HG03135 (cell line): ENCODE data around the gene ABCC9.
"Not testable (repeated sequence)": the region's sequence is repeated elsewhere in the genome, so short reads cannot be mapped to it uniquely, and the experiment has no call there.

Experiments
- ATAC-seq: cut with Tn5 transposase; IDR thresholded peaks from one replicate; pipeline ENCODE4 v1.9.1; 2021; ENCODE audit warnings: mild to moderate bottlenecking, moderate library complexity; ENCODE audit not compliant: unreplicated experiment

The ABCC9 gene

DNA sequence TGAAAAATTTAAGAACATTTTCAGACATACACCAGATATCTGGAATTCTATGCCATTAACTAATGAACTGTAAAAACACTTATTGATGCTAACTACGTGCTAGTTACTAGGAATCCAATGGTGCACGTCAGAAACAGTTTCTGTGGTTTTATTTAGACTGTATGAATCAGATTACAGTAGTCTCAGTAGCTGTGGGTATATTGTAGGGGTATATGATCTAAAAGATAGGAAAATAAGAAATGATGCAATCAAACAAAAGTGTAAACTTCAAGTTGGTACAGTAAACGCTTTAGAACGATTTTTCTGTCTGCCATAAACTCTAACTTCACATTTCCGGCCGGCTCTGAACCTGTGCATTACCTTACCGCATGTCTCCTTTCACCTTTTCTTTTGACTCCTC, 2.3 kb downstream of the ABCC9 start:
- no peak for ATAC-seq

DNA sequence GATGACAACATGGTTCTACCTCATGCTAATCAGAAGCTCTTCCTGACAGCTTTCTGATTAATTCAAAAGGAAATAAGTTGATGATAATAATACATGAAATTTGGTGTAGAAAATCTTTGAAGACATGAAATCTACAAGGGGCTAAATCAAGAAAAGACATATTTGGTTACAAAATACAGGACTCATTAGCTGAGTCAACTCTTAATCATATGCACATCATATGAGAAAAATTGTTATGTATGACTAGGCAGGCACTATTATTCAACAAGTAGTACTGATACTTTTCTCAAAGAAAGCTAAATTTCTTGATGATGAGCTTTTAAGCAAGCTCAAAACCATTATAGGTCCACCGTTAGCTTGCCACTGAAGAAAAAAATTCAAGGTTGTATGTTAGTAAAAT, 7.1 kb downstream of the ABCC9 start:
- no peak for ATAC-seq

DNA sequence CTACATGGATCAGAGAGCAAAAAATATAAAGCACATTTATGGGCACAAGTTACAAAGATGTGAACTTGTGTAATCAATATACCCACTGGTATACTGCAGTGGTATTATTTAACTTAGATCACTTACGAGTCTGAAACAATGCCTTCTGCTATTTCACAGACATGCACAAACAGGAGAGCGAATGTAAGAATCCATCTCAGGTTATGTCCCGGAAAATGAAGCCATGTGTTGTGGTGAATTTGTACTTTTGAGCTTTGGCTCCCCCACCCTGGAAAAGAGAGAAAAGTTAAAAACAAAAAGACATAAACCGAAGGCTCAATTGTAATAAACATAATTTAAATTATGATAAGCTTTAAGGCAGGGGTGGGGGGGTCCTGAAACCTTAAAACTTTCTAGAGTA, 7.6 kb downstream of the ABCC9 start:
- ATAC-seq, result no peak

DNA sequence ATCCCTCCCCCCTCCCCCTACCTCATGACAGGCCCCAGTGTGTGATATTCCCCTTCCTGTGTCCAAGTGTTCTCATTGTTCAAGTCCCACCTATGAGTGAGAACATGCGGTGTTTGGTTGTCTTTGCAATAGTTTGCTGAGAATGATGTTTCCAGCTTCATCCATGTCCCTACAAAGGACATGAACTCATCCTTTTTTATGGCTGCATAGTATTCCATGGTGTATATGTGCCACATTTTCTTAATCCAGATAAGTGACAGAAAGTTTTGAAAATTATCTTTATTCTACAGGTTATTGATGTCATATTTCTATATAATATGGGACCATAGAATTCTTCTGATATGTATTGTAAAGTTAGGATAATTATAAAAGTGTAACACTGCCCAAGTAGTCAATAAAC, 11.3 kb downstream of the ABCC9 start:
- not testable (repeated sequence) for ATAC-seq

DNA sequence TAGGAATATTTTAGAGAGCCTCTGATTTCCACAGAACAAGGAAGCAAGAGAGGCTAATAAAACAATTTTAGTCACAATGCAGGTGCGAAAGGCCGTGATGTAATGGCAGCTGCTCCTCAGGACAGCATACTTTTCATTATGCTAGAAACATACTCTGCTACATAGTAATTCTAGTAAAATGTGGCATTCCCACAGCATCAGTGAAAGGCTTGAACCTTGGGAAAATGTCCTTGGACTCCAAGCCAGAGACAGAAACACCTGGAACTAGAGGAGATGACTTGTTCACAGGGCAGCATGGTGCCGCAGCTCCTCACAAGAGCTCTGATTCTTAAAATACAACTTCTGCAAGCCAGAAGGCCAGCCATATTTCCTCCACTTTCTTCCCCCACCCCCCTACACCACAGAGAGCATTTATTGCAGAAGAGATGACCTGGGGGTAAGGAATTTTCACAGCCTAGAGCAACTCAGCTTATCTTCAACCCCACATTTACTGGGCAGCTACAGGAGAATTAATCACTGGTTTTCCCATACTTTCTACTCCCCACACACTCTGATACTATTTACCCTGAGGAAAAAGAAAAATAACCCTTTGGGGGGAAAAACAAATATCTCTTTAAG, 15.8 kb downstream of the ABCC9 start:
- ATAC-seq, result no peak

DNA sequence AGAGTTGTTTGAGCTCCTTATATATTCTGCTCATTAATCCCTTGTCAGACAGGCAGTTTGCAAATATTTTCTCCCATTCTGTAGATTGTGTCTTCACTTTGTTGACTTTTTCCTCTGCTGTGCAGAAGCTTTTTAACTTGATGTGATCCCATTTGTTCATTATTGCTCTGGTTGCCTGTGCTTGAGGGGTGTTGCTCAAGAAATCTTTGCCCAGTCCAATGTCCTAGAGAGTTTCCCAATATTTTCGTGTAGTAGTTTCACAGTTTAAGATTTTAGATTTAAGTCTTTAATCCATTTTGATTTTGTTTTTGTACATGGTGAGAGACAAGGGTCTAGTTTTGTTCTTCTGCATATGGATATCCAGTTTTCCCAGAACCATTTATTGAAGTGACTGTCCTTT, 19.8 kb downstream of the ABCC9 start:
- ATAC-seq, result no peak

DNA sequence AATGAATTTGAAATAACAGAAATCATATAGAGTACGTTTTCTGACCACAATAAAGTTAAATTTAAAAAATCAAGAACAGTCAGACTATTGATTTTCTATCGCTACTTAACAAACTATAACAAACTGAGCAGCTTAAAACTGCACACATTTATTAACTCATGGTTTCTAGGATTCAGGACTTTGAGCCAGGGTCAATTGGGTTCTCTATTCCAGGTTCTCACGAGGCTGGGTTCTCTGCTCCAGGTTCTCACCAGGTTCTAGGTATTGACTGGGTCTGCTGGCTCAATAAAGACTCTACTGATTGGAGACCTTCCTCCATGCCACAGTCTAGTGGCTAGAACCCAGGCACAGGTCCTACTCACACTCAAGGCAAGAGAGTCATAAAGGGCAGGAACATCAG, 22.8 kb downstream of the ABCC9 start:
- ATAC-seq, result no peak

DNA sequence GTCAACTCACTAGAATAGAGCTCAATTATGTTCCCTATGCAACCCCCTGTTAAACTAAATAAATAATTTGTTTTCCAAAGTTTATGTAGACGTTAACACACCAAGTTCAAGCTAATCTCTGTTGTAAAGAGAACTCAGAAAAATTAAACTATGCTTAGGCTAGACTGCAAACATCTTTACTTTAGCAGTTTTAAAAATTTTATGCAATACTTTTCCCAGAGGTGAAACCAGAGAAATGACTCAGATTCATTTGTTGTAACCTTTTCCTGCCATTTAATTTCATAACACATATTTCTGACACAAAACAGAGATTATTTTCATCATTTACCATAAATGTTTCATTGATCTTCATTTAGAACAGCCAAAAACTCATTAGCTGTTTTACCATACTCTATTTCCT, 27.4 kb downstream of the ABCC9 start:
- ATAC-seq, result no peak

DNA sequence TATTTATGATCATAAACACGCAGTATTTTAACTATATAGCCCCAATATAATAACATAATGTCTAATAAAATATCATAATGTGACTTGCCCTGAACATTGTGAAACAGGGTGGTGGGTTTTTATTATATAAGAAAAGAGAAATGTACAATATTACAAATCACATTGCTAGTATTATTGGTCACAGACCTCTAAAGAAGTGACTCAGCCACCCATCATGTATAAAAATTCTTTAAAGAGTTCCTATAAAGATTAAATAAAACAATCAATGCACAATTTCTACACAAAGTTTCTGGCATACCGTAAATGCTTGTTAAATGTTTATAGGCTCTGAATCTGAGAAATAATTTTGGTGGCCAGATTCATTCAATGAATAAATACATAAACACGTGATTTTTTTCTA, 28.9 kb downstream of the ABCC9 start:
- ATAC-seq, result no peak

DNA sequence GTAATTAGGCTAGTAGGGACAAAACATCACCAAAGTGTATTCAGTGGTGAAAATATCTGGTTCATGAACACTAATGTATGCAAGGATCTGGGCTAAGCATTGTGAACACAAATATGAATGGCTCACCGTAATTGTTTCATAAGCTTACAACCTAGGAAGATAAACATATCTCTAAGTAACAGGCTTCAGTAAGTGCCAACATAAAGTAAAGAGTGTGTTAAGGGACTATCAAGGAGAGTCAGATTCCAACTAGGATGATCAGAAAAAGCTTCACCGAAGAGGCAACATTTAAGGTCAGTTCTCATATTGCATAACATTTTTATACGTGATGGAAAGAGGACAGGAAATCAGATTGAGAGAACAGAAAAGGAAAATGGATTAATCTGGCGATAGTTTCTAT, 29.4 kb downstream of the ABCC9 start:
- no peak for ATAC-seq

DNA sequence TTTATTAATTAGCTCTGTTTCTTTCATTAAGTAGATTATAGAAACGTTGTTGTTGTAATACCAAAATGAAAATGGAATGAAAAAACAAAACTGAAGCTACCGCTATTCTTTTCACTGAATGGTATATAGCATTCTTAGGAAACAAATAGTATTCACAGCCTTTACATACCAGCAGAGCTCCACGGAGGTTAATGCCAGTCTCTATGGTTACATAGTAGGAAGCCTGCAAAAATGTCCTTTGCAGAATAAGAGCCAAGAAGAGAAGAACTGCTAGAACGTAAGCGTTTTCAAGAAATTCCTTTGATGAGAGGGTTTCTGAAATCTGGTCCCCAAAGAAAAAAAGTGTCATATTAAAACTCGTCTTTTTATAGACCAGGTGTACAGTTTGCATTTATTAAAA, 30.6 kb downstream of the ABCC9 start:
- no peak for ATAC-seq

DNA sequence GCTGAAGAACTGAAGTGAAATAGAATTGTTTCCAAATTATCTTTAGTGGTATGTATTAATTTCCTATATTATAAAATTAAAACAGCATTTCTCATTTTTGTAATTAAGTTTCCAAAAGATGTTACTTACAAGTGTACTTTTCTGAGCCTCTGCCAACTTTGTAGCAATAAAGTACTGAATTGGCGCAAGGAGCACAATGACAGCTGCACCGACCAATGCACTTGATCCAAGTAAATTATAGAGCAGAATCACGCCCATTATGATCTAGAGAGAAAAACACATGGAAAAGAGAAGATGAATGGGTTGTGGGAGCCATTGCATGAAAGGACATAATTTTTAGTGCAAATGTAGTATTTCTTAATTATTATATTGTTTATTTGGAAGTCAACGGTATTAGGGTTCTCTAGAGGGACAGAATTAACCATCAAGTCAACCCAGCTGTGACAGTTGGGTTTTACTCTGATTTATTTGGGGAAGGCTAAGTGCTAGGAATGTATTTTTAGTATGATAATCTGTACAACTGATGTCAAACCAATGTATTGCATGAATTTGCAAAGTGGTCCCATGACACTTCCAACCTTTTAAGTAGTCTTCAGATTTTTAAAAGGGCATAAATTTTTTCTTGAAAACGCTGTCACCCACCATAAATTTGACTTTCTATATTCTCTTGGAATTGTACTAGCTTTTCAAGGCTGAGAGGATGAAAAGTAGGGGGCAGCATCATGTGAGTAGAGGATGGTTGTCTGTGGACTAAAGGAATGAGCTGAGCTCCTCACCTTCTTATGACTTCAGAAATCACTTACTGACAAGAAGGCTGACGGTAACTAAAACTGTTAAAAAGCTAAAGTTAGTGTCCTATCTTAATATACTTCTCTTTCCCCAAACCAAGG, 33.0 kb downstream of the ABCC9 start:
- ATAC-seq, result no peak

DNA sequence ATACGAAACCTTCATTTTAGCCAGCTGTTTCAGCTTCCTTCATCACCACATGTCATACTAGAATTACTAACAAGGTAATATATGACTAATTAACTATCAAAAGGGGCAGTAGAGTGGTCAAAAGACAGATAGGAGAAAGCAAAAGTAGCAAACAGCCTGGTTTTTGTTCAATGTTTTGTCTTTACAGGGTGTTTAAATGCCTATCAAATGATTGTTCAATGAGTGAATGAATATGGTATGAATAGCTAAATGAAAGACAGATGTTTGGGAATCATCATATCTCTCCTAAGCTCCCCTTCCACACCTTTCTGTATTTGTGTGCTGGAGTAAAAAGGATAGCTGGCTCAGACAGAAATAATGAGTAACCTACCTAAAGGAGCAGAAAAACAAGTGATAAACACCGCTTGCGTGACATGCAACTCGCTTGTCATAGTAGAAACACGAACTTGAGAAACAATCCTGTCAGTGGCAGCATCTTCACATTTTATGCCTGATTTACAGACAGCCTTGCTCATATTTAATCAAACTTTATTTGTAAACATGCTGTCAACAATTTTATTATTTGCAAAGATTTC, 34.2 kb downstream of the ABCC9 start:
- peak; percentile 94 for ATAC-seq

DNA sequence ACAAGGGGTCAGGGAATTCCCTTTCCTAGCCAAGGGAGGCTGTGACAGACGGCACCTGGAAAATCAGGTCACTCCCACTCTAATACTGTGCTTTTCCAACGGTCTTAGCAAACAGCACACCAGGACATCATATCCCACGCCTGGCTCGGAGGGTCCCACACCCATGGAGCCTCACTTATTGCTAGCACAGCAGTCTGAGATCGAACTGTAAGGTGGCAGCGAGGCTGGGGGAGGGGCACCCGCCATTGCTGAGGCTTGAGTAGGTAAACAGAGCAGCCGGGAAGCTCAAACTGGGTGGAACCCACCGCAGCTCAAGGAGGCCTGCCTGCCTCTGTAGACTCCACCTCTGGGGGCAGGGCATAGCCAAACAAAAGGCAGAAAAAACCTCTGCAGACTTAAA, 41.7 kb downstream of the ABCC9 start:
- not testable (repeated sequence) for ATAC-seq

DNA sequence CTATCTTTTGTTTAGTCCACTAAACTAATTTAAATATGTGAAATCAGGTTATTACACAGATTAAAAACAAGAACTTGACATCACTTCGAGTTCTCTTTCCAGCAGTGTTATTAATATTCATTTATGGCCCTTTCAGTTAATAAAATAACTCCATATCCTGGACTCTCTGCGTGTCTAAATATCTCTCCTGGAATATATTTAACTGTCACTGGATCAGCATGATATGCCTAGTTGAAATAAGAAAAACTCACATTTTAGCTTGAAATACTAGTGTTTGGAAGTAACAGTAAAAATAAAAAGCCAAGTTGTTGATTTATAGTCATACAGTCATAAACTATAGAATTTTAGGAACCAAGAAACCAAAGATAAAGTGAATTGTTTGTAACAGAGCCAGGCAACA, 45.6 kb downstream of the ABCC9 start:
- ATAC-seq, result no peak

DNA sequence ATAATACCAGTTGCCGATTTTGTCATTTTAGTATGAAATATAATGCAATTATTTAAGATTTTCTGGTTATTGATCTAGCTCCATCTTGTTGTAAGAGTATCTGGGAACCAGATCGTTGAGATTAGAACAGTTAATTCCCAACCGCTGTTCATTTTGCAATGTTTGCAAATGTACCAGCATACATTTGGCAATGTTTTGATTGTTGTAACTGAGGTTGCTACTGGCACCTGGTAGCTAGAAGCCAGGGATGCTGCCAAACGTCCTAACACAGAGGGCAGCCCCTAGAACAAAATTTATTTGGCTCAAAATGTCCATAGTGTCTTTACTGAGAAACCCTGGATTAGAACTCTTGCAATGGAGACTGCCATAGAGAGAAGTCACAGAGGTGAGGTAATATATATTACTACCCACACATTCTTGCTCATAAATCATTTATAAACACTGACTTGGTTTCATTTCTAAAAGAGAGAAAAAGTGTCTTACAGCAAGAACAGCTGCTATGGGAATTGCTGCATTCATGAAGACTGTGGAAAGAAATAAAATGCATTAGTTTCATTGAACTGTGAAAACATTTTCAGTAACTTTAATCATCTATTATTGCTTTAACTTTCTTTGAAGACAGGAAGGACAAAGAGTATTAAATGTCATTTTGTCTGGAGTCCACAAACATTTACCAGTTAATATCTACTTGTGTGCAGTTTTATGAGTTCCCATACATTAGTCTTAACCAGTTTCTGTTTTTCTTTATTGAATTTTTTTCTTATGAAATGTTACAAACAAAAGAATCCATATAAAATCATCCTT, 46.2 kb downstream of the ABCC9 start:
- no peak for ATAC-seq

DNA sequence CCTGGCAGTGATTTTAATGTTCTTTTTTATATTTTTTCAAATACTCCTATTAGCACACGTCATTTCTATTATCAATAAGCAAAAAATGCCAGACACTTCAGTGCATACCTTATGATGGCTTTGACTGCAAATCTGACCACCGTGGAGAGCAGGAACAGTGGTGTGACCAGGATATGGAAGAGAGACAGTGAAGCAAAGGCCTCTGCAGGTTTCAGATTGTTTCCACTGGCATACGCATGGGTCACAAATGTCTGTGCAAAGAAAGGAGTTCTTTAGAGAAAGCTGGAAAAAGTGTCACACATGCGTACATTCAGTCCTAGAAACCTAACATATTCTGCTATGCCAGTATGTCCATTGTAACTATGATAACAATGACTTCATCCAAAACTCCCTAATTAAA, 47.3 kb downstream of the ABCC9 start:
- ATAC-seq, result no peak

DNA sequence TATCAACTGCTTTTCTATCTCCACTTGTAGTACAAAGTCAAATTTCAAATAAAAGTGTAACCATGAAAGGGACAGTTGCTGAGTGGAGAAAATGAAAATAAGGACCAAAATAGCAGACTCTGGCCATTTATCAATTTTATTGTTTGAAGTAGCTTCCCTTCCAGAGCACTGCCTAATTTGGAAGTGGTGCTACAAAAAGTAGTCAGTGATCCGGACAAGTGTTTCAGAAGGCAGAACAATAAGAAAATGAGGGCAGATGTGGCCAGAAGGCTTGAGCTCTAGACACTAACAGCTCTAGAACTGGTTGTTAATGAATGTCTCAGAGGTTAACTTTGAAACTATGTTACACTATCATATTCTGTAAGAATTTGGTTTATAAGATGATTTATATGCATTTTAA, 48.9 kb downstream of the ABCC9 start:
- ATAC-seq, result no peak

DNA sequence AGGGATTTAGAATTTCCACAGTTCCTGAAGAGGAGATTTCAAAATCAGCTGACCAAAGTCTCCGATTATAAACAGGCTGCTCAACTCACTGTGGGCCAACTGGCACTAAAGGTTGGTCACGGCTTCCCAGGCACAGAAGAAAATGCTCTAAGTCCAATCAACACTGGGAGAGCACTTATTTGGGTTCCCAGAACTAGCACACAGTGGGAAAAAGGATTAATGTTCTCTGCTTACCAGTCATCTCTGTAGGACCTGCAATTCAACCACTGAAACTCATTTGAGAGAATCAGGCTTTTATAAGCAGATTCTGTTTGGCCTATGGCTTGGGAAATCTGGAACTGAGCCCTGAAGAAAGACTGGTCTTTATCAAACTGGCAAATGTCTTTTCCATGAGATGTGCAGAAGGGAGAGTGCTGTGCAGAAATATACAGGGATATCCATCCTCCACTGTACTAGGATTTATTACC, 49.4 kb downstream of the ABCC9 start:
- no peak for ATAC-seq

DNA sequence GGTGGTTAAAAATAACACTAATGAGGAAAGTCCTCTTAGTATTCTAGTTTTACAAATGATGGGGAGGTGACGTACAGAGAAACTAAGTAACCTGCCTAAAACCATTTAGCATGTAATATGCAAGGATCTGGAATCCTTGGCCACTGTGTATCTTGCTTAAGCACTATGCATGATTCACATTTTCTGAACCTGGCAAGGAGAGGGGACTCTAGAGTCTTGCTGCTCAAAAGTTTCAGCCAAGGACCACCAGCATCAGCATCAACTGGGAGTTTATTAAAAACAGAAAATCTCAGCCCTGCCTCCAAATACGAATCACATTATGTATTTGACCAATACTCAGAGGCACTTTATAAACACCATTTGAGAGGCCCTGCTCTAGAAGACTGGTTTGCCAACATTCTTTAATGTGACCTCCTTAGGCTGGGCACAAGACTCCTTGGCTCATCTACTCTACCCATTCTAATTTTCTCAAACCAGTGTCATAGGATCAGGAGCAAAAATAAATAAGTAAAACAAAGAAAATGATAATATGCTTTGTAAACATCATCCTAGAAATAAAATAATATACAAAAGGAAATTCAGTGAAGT, 52.9 kb downstream of the ABCC9 start:
- no peak for ATAC-seq

DNA sequence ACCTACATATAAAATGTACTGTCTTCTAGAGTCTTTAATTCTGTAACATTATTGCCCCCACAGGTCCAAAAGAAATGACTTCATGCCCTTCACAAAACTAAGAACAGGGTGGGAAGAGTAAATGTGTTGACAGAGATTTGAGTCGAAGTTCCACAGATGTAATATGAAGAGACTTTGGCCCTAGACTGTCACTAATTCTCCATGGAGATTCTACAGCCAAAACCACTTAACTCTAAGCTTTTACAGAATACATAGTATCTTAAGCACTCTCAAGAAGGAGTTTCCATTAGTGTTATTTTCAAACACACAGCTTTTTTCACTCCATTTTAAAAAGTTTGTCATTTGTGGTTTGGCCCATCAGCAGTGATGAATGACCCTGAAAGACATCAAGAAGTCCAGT, 56.3 kb downstream of the ABCC9 start:
- no peak for ATAC-seq
